ENCODE measurements around the gene SPRYD3.

- no peak for TF ChIP-seq EZH2 (IDR thresholded peaks at IDR 0.05; ENCODE audit: insufficient read depth, poor library complexity, severe bottlenecking)
- TF ChIP-seq EZH2phosphoT487 (IDR thresholded peaks at IDR 0.05; ENCODE audit: insufficient read depth, low read depth), result no peak
Observed at GRCh38 chr12:53050426-53051057, 28.6 kb downstream of the SPRYD3 start.

Data from GM23248 (cell line).